Measurements from ENCODE around the gene CTBS.

DNA sequence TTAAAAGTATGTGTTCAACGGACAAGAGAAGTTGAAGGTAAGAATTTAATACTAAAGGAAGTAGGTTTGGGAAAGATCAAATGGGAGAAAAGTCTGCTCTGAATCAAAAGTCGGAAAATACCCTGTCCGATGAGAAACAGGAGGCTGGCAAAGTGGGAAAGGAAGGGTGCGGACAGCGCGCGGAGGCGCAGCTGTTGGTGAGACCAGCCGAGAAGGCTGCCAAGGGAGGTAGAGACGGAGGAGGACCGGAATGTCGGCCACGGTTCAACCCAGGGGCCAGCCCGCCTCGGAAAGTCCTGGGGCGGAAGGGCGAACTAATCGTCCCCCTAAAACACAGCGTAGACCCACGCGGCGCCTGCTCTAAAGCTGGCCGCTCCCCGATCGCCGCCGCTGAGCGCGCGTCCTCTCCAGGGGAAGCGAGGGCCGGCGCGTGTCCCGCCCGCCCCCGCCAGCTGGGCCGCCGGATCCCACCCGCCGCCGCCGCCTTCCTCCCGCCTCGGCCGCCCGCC lies 68.7 kb downstream of the CTBS start:
- TF ChIP-seq EZH2phosphoT487 (IDR thresholded peaks at IDR 0.05; ENCODE audit: low read depth, severe bottlenecking, unreplicated experiment) (no peak), CTCF (IDR thresholded peaks at IDR 0.05; ENCODE audit: poor library complexity) (no peak)

Measured in hepatocyte (in vitro differentiated cells).